HepG2 (cell line): ENCODE measurements around the gene SMG5. TPM values are rescaled to one million over a fixed set of nuclear protein-coding genes. Genes with fewer than 3 reads are reported as not detected.

Source experiments
- HMGXB3 ChIP-seq: sonication (generic); formaldehyde crosslinking; IDR thresholded peaks from 2 replicates; pipeline ENCODE4 v1.4.0; 2020; ENCODE audit warnings: missing genetic modification reagents, borderline replicate concordance
- ISL2 ChIP-seq: sonication (generic); formaldehyde crosslinking; IDR thresholded peaks from 2 replicates; pipeline ENCODE4 v1.5.0; 2020; ENCODE audit warnings: missing genetic modification reagents
- JUNB ChIP-seq: sonication (generic); formaldehyde crosslinking; IDR thresholded peaks from 2 replicates; pipeline ENCODE4 v1.8.0; 2022; ENCODE audit warnings: missing genetic modification reagents, mild to moderate bottlenecking, borderline replicate concordance
- MNT ChIP-seq: fragments of 450-650 bp; IDR thresholded peaks from 2 replicates; pipeline ENCODE4 v1.6.1; 2016
- POLR2A ChIP-seq, 2 experiments: IDR thresholded peaks; 2 replicates each; pipeline ENCODE4 v1.6.1; 2011; ENCODE audit warnings: low read depth in 2 of 2, low read length in 2 of 2, mild to moderate bottlenecking in 1 of 2, moderate library complexity in 1 of 2; ENCODE audit not compliant: insufficient read depth in 1 of 2
- SIX4 ChIP-seq: sonication (generic); formaldehyde crosslinking; IDR thresholded peaks from 2 replicates; pipeline ENCODE4 v1.4.0; 2020; ENCODE audit warnings: missing genetic modification reagents
- SYNCRIP ChIP-seq: fragments of 200-400 bp; formaldehyde crosslinking; IDR thresholded peaks from 2 replicates; pipeline ENCODE4 v1.6.1; 2018; ENCODE audit warnings: mild to moderate bottlenecking, low read depth, low read length; ENCODE audit not compliant: insufficient read depth
- ZBTB2 ChIP-seq: sonication (generic); formaldehyde crosslinking; IDR thresholded peaks from 2 replicates; pipeline ENCODE4 v1.8.0; 2022; ENCODE audit warnings: low read depth, missing genetic modification reagents
- ZBTB40 ChIP-seq, 2 experiments: fragments of 450-650 bp in 1 of 2; sonication (generic) in 1 of 2; formaldehyde crosslinking in 1 of 2; IDR thresholded peaks; 2 replicates each; pipeline versions ENCODE4 v1.6.1 to v1.8.0; 2016 to 2022; ENCODE audit warnings: antibody characterized with exemption in 1 of 2, mild to moderate bottlenecking in 1 of 2, missing genetic modification reagents in 1 of 2
- polyA plus RNA-seq, 8 experiments: library from polyadenylated mRNA; depleted of rRNA in 3 of 8; stranded (reverse) in 7 of 8; unstranded in 1 of 8; fragments of >200 nt; fragmentation: Illumina TruSeq in 4 of 8; extraction: Trizol in 4 of 8; gene quantifications; 2 replicates each; pipeline versions ENCODE4 v1.2.1 to v1.2.3, GENCODE V29; 2011 to 2016; ENCODE audit warnings: low read depth in 4 of 8, missing spikeins in 1 of 8, mixed read lengths in 1 of 8; ENCODE audit not compliant: insufficient read depth in 1 of 8
- total RNA-seq, 5 experiments: library from RNA; depleted of rRNA; stranded (reverse); fragments of >200 nt; fragmentation: Illumina TruSeq; extraction: Trizol; gene quantifications; 2 replicates each; pipeline ENCODE4 v1.2.3, GENCODE V29; 2016; ENCODE audit warnings: low read depth in 1 of 5

Gene SMG5
- total and polyA plus RNA-seq, 2 of the 13 experiments (the other 11 are each of a cell fraction or from before 2014, with no cell fraction given) = 50.5 to 84.0 TPM

- TF ChIP-seq ZBTB2 (CRISPR knock-in tag) (no peak), HMGXB3 (CRISPR knock-in tag) (peak; percentile 68), SIX4 (no peak), ISL2 (CRISPR knock-in tag) (peak; percentile 67), JUNB (CRISPR knock-in tag) (no peak), MNT (no peak), SYNCRIP (no peak), POLR2A (IDR thresholded peaks at IDR 0.05; ENCODE audit: insufficient read depth in 1 of 2, low read depth in 2 of 2, low read length in 2 of 2) (peak; percentile 82 to 92), ZBTB40 (IDR thresholded peaks at IDR 0.05) (no peak), ZBTB40 (CRISPR knock-in tag; IDR thresholded peaks at IDR 0.05) (peak; percentile 53; the same call in 1 of the 2 replicates)
Measured at GRCh38 chr1:156212833-156213643, 69.6 kb downstream of the SMG5 start, which contains the start of gene PMF1 (continued).
